H1 (cell line): ENCODE results near the gene AK5. TPM values are rescaled to one million over a fixed set of nuclear protein-coding genes. Genes with fewer than 3 reads are reported as not detected.

Source experiments
- CTCF ChIA-PET: fragments of 300-600 bp; sonication (Branson Sonifier 250); formaldehyde crosslinking; loops from one replicate; lab custom pipeline; 2021; ENCODE audit not compliant: partially characterized antibody; lab: Charles Lee
- POLR2A ChIA-PET: fragments of 300-600 bp; sonication (Branson Sonifier 250); formaldehyde crosslinking; loops from one replicate; lab custom pipeline; 2021; ENCODE audit warnings: inconsistent platforms; ENCODE audit not compliant: partially characterized antibody; lab: Charles Lee
- DNase-seq, 2 experiments: peaks; one replicate each; pipeline versions ENCODE4 v3.0.0 to v3.0.0-alpha.2; 2010 to 2022; ENCODE audit warnings: low spot score in 2 of 2, low read depth in 1 of 2, mixed read lengths in 1 of 2
- FAIRE-seq: peaks from 2 replicates; lab custom pipeline; 2011; peaks lifted over from hg19 to GRCh38; lab: Jason Lieb, UNC
- H2AFZ ChIP-seq: 2 replicates; pipeline ENCODE4 v1.8.1; 2012; ENCODE audit warnings: low read length, inconsistent platforms
- H2AK5ac ChIP-seq: 2 replicates; pipeline ENCODE4 v1.6.1; 2013; ENCODE audit warnings: low read depth, low read length
- H2BK120ac ChIP-seq: replicated peaks from 2 replicates; pipeline ENCODE3; 2013; ENCODE audit warnings: low read depth, low read length, inconsistent platforms
- H2BK12ac ChIP-seq: 2 replicates; pipeline ENCODE4 v1.6.1; 2013; ENCODE audit warnings: low read depth, low read length
- H2BK15ac ChIP-seq: 2 replicates; pipeline ENCODE4 v1.6.1; 2013; ENCODE audit warnings: low read length
- H2BK20ac ChIP-seq: 2 replicates; pipeline ENCODE4 v1.6.1; 2013; ENCODE audit warnings: low read length
- H2BK5ac ChIP-seq: 2 replicates; pipeline ENCODE4 v1.6.1; 2013; ENCODE audit warnings: low read depth, low read length
- H3K14ac ChIP-seq: 2 replicates; pipeline ENCODE4 v1.6.1; 2013; ENCODE audit warnings: inconsistent platforms; ENCODE audit not compliant: insufficient read length
- H3K18ac ChIP-seq: 2 replicates; pipeline ENCODE4 v1.6.1; 2013; ENCODE audit warnings: low read length; ENCODE audit errors: extremely low read depth
- H3K23ac ChIP-seq: 2 replicates; pipeline ENCODE4 v1.6.1; 2013; ENCODE audit warnings: inconsistent platforms; ENCODE audit not compliant: insufficient read length
- H3K23me2 ChIP-seq: 2 replicates; pipeline ENCODE4 v1.6.1; 2013; ENCODE audit warnings: low read depth, low read length
- H3K27ac ChIP-seq: 2 replicates; pipeline ENCODE4 v1.6.1; 2011; ENCODE audit warnings: low read depth, low read length, inconsistent platforms
- H3K27me3 ChIP-seq, 4 experiments: replicated peaks in 1 of 4; 1 replicate in 1 of 4; 2 replicates in 3 of 4; pipeline versions ENCODE4 v1.6.1 to v1.8.1; 2011 to 2013; ENCODE audit warnings: low read length in 3 of 4, mild to moderate bottlenecking in 3 of 4, inconsistent platforms in 2 of 4, mixed read lengths in 2 of 4, moderate library complexity in 1 of 4; ENCODE audit not compliant: control insufficient read depth in 3 of 4, insufficient read depth in 3 of 4; ENCODE audit errors: extremely low read depth in 1 of 4
- H3K36me3 ChIP-seq, 4 experiments: 2 replicates each; pipeline versions ENCODE4 v1.6.1 to v1.8.1; 2011 to 2013; ENCODE audit warnings: mild to moderate bottlenecking in 4 of 4, low read length in 3 of 4, moderate library complexity in 2 of 4, control low read depth in 1 of 4, inconsistent platforms in 1 of 4; ENCODE audit not compliant: insufficient read depth in 4 of 4, control insufficient read depth in 2 of 4
- H3K4ac ChIP-seq: replicated peaks from 2 replicates; pipeline ENCODE3; 2013; ENCODE audit warnings: low read length, low read depth, mixed read lengths, inconsistent platforms; ENCODE audit not compliant: insufficient read length
- H3K4me1 ChIP-seq, 4 experiments: replicated peaks in 1 of 4; 1 replicate in 1 of 4; 2 replicates in 3 of 4; pipeline versions ENCODE4 v1.6.1 to v1.8.1; 2011 to 2013; ENCODE audit warnings: low read length in 3 of 4, inconsistent platforms in 2 of 4, mixed read lengths in 1 of 4; ENCODE audit not compliant: insufficient read depth in 4 of 4, control insufficient read depth in 3 of 4
- H3K4me2 ChIP-seq, 2 experiments: 2 replicates each; pipeline versions ENCODE4 v1.6.1 to v1.8.1; 2011 to 2013; ENCODE audit warnings: low read depth in 2 of 2, low read length in 2 of 2, control low read depth in 1 of 2, inconsistent platforms in 1 of 2, mild to moderate bottlenecking in 1 of 2; ENCODE audit not compliant: insufficient read depth in 1 of 2
- H3K4me3 ChIP-seq, 4 experiments: fragments of 200-600, 300-600 bp in 1 of 4; sonication (generic), shearing (Covaris generic), sonication (Bioruptor Twin) in 1 of 4; 2 replicates each; pipeline versions ENCODE4 v1.5.1 to v1.8.1; 2011 to 2016; ENCODE audit warnings: low read length in 4 of 4, low read depth in 3 of 4, control low read depth in 2 of 4, inconsistent platforms in 2 of 4, mild to moderate bottlenecking in 2 of 4, mixed read lengths in 1 of 4, moderate library complexity in 1 of 4; ENCODE audit not compliant: insufficient read depth in 2 of 4; ENCODE audit errors: extremely low read depth in 1 of 4
- H3K56ac ChIP-seq: replicated peaks from 2 replicates; pipeline ENCODE3; 2013; ENCODE audit warnings: low read depth, mild to moderate bottlenecking, mixed read lengths, low read length, inconsistent platforms; ENCODE audit not compliant: insufficient read length
- H3K79me1 ChIP-seq: 2 replicates; pipeline ENCODE4 v1.6.1; 2013; ENCODE audit warnings: low read depth, low read length, control low read depth
- H3K79me2 ChIP-seq, 2 experiments: 2 replicates each; pipeline versions ENCODE4 v1.6.1 to v1.8.1; 2012 to 2013; ENCODE audit warnings: low read length in 2 of 2, mild to moderate bottlenecking in 2 of 2, inconsistent platforms in 1 of 2; ENCODE audit not compliant: insufficient read depth in 2 of 2, control insufficient read depth in 1 of 2
- H3K9ac ChIP-seq, 4 experiments: replicated peaks in 1 of 4; 1 replicate in 1 of 4; 2 replicates in 3 of 4; pipeline versions ENCODE4 v1.6.1 to v1.8.1; 2011 to 2013; ENCODE audit warnings: low read depth in 3 of 4, low read length in 3 of 4, control low read depth in 2 of 4, mild to moderate bottlenecking in 2 of 4, moderate library complexity in 2 of 4, inconsistent platforms in 1 of 4; ENCODE audit errors: extremely low read depth in 1 of 4
- H3K9me3 ChIP-seq, 2 experiments: 2 replicates each; pipeline versions ENCODE4 v1.6.1 to v1.8.1; 2012 to 2013; ENCODE audit warnings: mild to moderate bottlenecking in 2 of 2, moderate library complexity in 2 of 2, control low read depth in 1 of 2, inconsistent platforms in 1 of 2, low read depth in 1 of 2, low read length in 1 of 2, mixed read lengths in 1 of 2; ENCODE audit not compliant: insufficient read depth in 2 of 2
- H4K20me1 ChIP-seq, 2 experiments: replicated peaks in 1 of 2; 2 replicates each; pipeline versions ENCODE3 to v1.8.1; 2011 to 2013; ENCODE audit warnings: inconsistent platforms in 2 of 2, low read length in 2 of 2, mild to moderate bottlenecking in 1 of 2; ENCODE audit not compliant: insufficient read depth in 2 of 2, control insufficient read depth in 1 of 2
- H4K5ac ChIP-seq: 2 replicates; pipeline ENCODE4 v1.6.1; 2013; ENCODE audit warnings: low read length, low read depth, mixed read lengths, inconsistent platforms; ENCODE audit not compliant: insufficient read length
- H4K8ac ChIP-seq: 2 replicates; pipeline ENCODE4 v1.8.0; 2013; ENCODE audit warnings: mild to moderate bottlenecking, moderate library complexity, low read length, inconsistent platforms; ENCODE audit not compliant: insufficient read depth; ENCODE audit errors: extremely low read depth
- H4K91ac ChIP-seq: replicated peaks from 2 replicates; pipeline ENCODE3; 2013; ENCODE audit warnings: low read length, mixed read lengths, inconsistent platforms; ENCODE audit not compliant: insufficient read length
- WGBS, 2 experiments: shearing (Covaris generic) in 1 of 2; methylation state at CpG; one replicate each; pipeline versions ENCODE4 v1.1.6 to v1.1.7; 2013 to 2015; ENCODE audit warnings: low lambda C conversion rate in 2 of 2, mixed read lengths in 2 of 2, inconsistent platforms in 1 of 2, low coverage in 1 of 2, missing lambda C conversion rate in 1 of 2; ENCODE audit not compliant: insufficient replicate concordance in 2 of 2, insufficient coverage in 1 of 2, insufficient read length in 1 of 2; ENCODE audit errors: extremely low coverage in 1 of 2, missing lambda C conversion rate in 1 of 2; 5-methylcytosine and 5-hydroxymethylcytosine counted together
- polyA plus RNA-seq, 7 experiments: library from polyadenylated mRNA; depleted of rRNA in 3 of 7; stranded (reverse) in 5 of 7; unstranded in 2 of 7; fragments of >200 nt in 5 of 7; fragments of 200-250 nt in 2 of 7; gene quantifications; 1 replicate in 5 of 7; 2 replicates in 1 of 7; 4 replicates in 1 of 7; pipeline versions ENCODE4 v1.2.1 to v1.2.3, GENCODE V29; 2011 to 2013; ENCODE audit warnings: missing spikeins in 2 of 7, mixed read lengths in 2 of 7
- total RNA-seq: library from RNA; stranded (reverse); fragmentation: NEBNext Ultra II Directional; extraction: Animal tissue kit (Norgen Biotek cat#: 25700); gene quantifications from 2 replicates; pipeline ENCODE4 v1.2.1, GENCODE V29; 2021

The AK5 gene
- total and polyA plus RNA-seq, 2 of the 8 experiments (the other 6 are each of a cell fraction or from before 2014, with no cell fraction given) = 2.0 to 7.1 TPM

- ChIA-PET CTCF (no interaction called here), POLR2A (no interaction called here)
- no peak overlapping the region for H3K18ac ChIP-seq
- H3K9me3 ChIP-seq = no peaks in the 10 kb centered on the region
- H3K23ac ChIP-seq = no peak overlapping the region
- H3K36me3 ChIP-seq = no peaks in the 10 kb centered on the region
- no peaks in the 10 kb centered on the region for H3K27me3 ChIP-seq
- no peak overlapping the region for H2BK120ac ChIP-seq
- FAIRE-seq = no peak
- H2BK5ac ChIP-seq = no peak overlapping the region
- H4K5ac ChIP-seq = no peak overlapping the region
- H4K91ac ChIP-seq = no peak overlapping the region
- H4K20me1 ChIP-seq = no peaks in the 10 kb centered on the region
- H3K4me3 ChIP-seq = no peak overlapping the region
- no peak overlapping the region for H2BK12ac ChIP-seq
- no peak overlapping the region for H2AK5ac ChIP-seq
- H3K9ac ChIP-seq = no peak overlapping the region
- no peak overlapping the region for H3K56ac ChIP-seq
- H3K27ac ChIP-seq = no peak overlapping the region
- H3K79me2 ChIP-seq = no peaks in the 10 kb centered on the region
- no peak overlapping the region for H2BK15ac ChIP-seq
- H2BK20ac ChIP-seq = no peak overlapping the region
- no peak overlapping the region for H4K8ac ChIP-seq
- no peak overlapping the region for H3K4ac ChIP-seq
- no peak overlapping the region for H3K4me2 ChIP-seq
- peaks cover 0 to 2% (median 0%) of the 10 kb centered on the region in 4 experiments; a peak in 1 of 7 replicates for H3K4me1 ChIP-seq
- no peaks in the 10 kb centered on the region for H3K23me2 ChIP-seq
- H3K79me1 ChIP-seq = no peaks in the 10 kb centered on the region
- DNase-seq = no peak
- no peak overlapping the region for H3K14ac ChIP-seq
- WGBS, 2 experiments = 85% methylated on average over 3 of the region's 3 CpGs; no CpG with 5 or more reads in 1 of the 2 experiments
- no peak overlapping the region for H2AFZ ChIP-seq
These were observed 100.5 kb downstream of the AK5 start for GRCh38 chr1:77382366-77382765.
